K562 (cell line): ENCODE data around the gene OR3A1. TPM values are rescaled to one million over a fixed set of nuclear protein-coding genes. Genes with fewer than 3 reads are reported as not detected.

Experiments used
- ATAC-seq: fragments of 200-7000 bp; cut with Tn5 transposase; 3 replicates; pipeline ENCODE4 v1.9.1; 2020; ENCODE audit warnings: moderate library complexity
- BruUV-seq: library from RNA; stranded (reverse); fragments of 400-500 nt; replicated peaks from 2 replicates; lab custom pipeline; 2021; lab: Mats Ljungman, UMichigan
- CTCF ChIA-PET: fragments of 300-600 bp; formaldehyde crosslinking; extraction: SDS; loops from one replicate; lab custom pipeline; 2021; ENCODE audit warnings: low intra/inter-chr PET ratio; lab: Yijun Ruan, JAX
- POLR2A ChIA-PET: fragments of 300-600, 350-650 bp; sonication (Branson Sonifier 250); formaldehyde crosslinking; extraction: SDS; loops from one replicate; lab custom pipeline; 2021; ENCODE audit warnings: antibody characterized with exemption, inconsistent platforms; lab: Yijun Ruan, JAX
- DNase-seq, 4 experiments: peaks; one replicate each; pipeline versions ENCODE4 v3.0.0 to v3.0.0-alpha.2; 2011 to 2018; ENCODE audit warnings: low spot score in 3 of 4, mixed read lengths in 3 of 4; ENCODE audit errors: extremely low read depth in 1 of 4
- FAIRE-seq: peaks from 2 replicates; lab custom pipeline; 2011; peaks lifted over from hg19 to GRCh38; lab: Jason Lieb, UNC
- H2AFZ ChIP-seq: 2 replicates; pipeline ENCODE4 v1.6.0; 2011; ENCODE audit warnings: low read depth, low read length, control low read depth, inconsistent platforms
- H3K27ac ChIP-seq: fragments of 200-600 bp; 3 replicates; pipeline ENCODE4 v1.8.0; 2011; ENCODE audit warnings: low read depth, mild to moderate bottlenecking, control low read depth, inconsistent platforms, low read length, moderate library complexity, mixed read lengths; ENCODE audit errors: extremely low read depth
- H3K27me3 ChIP-seq, 2 experiments: fragments of 300-600 bp in 1 of 2; 2 replicates in 1 of 2; 3 replicates in 1 of 2; pipeline versions ENCODE4 v1.6.0 to v1.8.0; 2011; ENCODE audit warnings: inconsistent platforms in 2 of 2, low read length in 2 of 2, mild to moderate bottlenecking in 1 of 2, mixed read lengths in 1 of 2, moderate library complexity in 1 of 2; ENCODE audit not compliant: control insufficient read depth in 2 of 2, insufficient read depth in 2 of 2
- H3K36me3 ChIP-seq: fragments of 300-600 bp; 3 replicates; pipeline ENCODE4 v1.8.0; 2011; ENCODE audit warnings: mild to moderate bottlenecking, low read length, inconsistent platforms; ENCODE audit not compliant: control insufficient read depth, insufficient read depth
- H3K4me1 ChIP-seq, 2 experiments: fragments of 200-600 bp in 1 of 2; replicated peaks in 1 of 2; 2 replicates in 1 of 2; 3 replicates in 1 of 2; pipeline versions ENCODE4 v1.5.1 to v1.8.0; 2011; ENCODE audit warnings: inconsistent platforms in 2 of 2, low read length in 2 of 2, mild to moderate bottlenecking in 1 of 2, mixed read lengths in 1 of 2, moderate library complexity in 1 of 2; ENCODE audit not compliant: control insufficient read depth in 2 of 2, insufficient read depth in 2 of 2
- H3K4me2 ChIP-seq: 2 replicates; pipeline ENCODE4 v1.6.1; 2011; ENCODE audit warnings: low read length, control low read depth, inconsistent platforms, mixed read lengths; ENCODE audit not compliant: insufficient read depth
- H3K4me3 ChIP-seq: fragments of 200-600 bp; sonication (generic), shearing (Covaris generic); 2 replicates; pipeline ENCODE4 v1.5.1; 2016; ENCODE audit warnings: control low read depth, inconsistent platforms
- H3K79me2 ChIP-seq: fragments of 200-600 bp; 3 replicates; pipeline ENCODE4 v1.8.0; 2011; ENCODE audit warnings: low read length, inconsistent platforms; ENCODE audit not compliant: control insufficient read depth, insufficient read depth
- H3K9ac ChIP-seq, 2 experiments: 2 replicates each; pipeline versions ENCODE4 v1.6.0 to v1.6.1; 2011; ENCODE audit warnings: low read depth in 2 of 2, low read length in 2 of 2, control low read depth in 1 of 2, inconsistent platforms in 1 of 2, mild to moderate bottlenecking in 1 of 2, mixed read lengths in 1 of 2; ENCODE audit not compliant: insufficient read depth in 1 of 2
- H3K9me1 ChIP-seq: one replicate; pipeline ENCODE4 v1.6.0; 2011; ENCODE audit warnings: inconsistent platforms, mild to moderate bottlenecking, low read length, moderate library complexity; ENCODE audit not compliant: control insufficient read depth, insufficient read depth
- H3K9me3 ChIP-seq: replicated peaks from 2 replicates; pipeline ENCODE4 v1.5.1; 2011; ENCODE audit warnings: low read depth, low read length, inconsistent platforms; ENCODE audit not compliant: control insufficient read depth, insufficient read depth
- H4K20me1 ChIP-seq: replicated peaks from 2 replicates; pipeline ENCODE4 v1.6.1; 2011; ENCODE audit warnings: low read length, inconsistent platforms, mixed read lengths; ENCODE audit not compliant: control insufficient read depth, insufficient read depth
- FOXP1 ChIP-seq: sonication (generic); formaldehyde crosslinking; IDR thresholded peaks from 2 replicates; pipeline ENCODE4 v1.8.0; 2022; ENCODE audit warnings: mild to moderate bottlenecking, missing genetic modification reagents
- HDGF ChIP-seq: fragments of 450-650 bp; IDR thresholded peaks from 2 replicates; pipeline ENCODE4 v1.6.1; 2016
- PATZ1 ChIP-seq: fragments of 250-450 bp; sonication (Bioruptor Pico); IDR thresholded peaks from 2 replicates; pipeline ENCODE4 v1.5.0; 2020; ENCODE audit warnings: mild to moderate bottlenecking, borderline replicate concordance
- PHF20 ChIP-seq: fragments of 450-650 bp; IDR thresholded peaks from 2 replicates; pipeline ENCODE4 v1.6.1; 2018; ENCODE audit not compliant: partially characterized antibody
- PREB ChIP-seq: sonication (generic); formaldehyde crosslinking; IDR thresholded peaks from 2 replicates; pipeline ENCODE4 v1.8.1; 2023; ENCODE audit warnings: mild to moderate bottlenecking, missing genetic modification reagents
- RBM15 ChIP-seq: fragments of 200-400 bp; formaldehyde crosslinking; IDR thresholded peaks from 2 replicates; pipeline ENCODE4 v1.6.1; 2018; ENCODE audit warnings: mild to moderate bottlenecking, low read length, moderate library complexity; ENCODE audit not compliant: insufficient read depth
- SP2 ChIP-seq: IDR thresholded peaks from 2 replicates; pipeline ENCODE4 v1.6.1; 2011; ENCODE audit warnings: mild to moderate bottlenecking, low read depth, low read length, moderate library complexity; ENCODE audit not compliant: poor library complexity, severe bottlenecking; ENCODE audit errors: extremely low read depth
- STAT6 ChIP-seq: sonication (generic); formaldehyde crosslinking; IDR thresholded peaks from 2 replicates; pipeline ENCODE4 v1.8.1; 2023; ENCODE audit warnings: mild to moderate bottlenecking, missing genetic modification reagents
- U2AF1 ChIP-seq: fragments of 200-400 bp; formaldehyde crosslinking; optimal IDR thresholded peaks from 2 replicates; pipeline ENCODE3; 2017; ENCODE audit warnings: mild to moderate bottlenecking, low read depth, low read length, moderate library complexity
- ZBTB11 ChIP-seq, 3 experiments: fragments of 200-800 bp in 1 of 3; fragments of 250-450 bp in 1 of 3; fragments of 450-650 bp in 1 of 3; sonication (Bioruptor Pico) in 1 of 3; sonication (Bioruptor generic) in 1 of 3; formaldehyde crosslinking in 1 of 3; IDR thresholded peaks; 2 replicates each; pipeline versions ENCODE4 v1.6.1 to v1.8.0; 2016 to 2022; ENCODE audit warnings: mild to moderate bottlenecking in 2 of 3, missing genetic modification characterization in 2 of 3, missing compliant biosample characterization in 1 of 3, moderate library complexity in 1 of 3
- ZNF3 ChIP-seq: fragments of 250-450 bp; sonication (Bioruptor Pico); IDR thresholded peaks from 2 replicates; pipeline ENCODE4 v1.5.0; 2021; ENCODE audit warnings: mild to moderate bottlenecking, moderate library complexity
- WGBS: fragments of 100-300 bp; shearing (Covaris generic); methylation state at CpG from one replicate; pipeline ENCODE4 v1.1.6; 2016; ENCODE audit warnings: low coverage, mixed read lengths; ENCODE audit not compliant: insufficient coverage; ENCODE audit errors: missing lambda C conversion rate; 5-methylcytosine and 5-hydroxymethylcytosine counted together
- in situ Hi-C: fragments of 300-500 bp; cut with MboI; formaldehyde crosslinking; loops from 4 replicates; pipeline ENCODE4 v1.15.0; 2018; ENCODE audit warnings: inconsistent platforms, mixed read lengths
- intact Hi-C: fragments of 100-400 bp; cut with micrococcal nuclease; formaldehyde crosslinking; loops from 2 replicates; pipeline ENCODE4 v1.14.2; 2022
- polyA plus RNA-seq, 8 experiments: library from polyadenylated mRNA; depleted of rRNA in 4 of 8; stranded (reverse) in 5 of 8; unstranded in 3 of 8; fragments of >200 nt; fragmentation: Nextera tagmentation in 2 of 8; fragmentation: Illumina TruSeq in 1 of 8; extraction: Ambion mirVana in 2 of 8; extraction: Trizol in 1 of 8; gene quantifications; 2 replicates each; pipeline versions ENCODE4 v1.2.1 to v1.2.3, GENCODE V29; 2011 to 2014; ENCODE audit warnings: inconsistent platforms in 1 of 8, missing spikeins in 1 of 8
- total RNA-seq, 7 experiments: library from RNA; depleted of rRNA in 6 of 7; stranded (reverse); fragments of >200 nt in 6 of 7; fragmentation: Illumina TruSeq in 2 of 7; extraction: Trizol in 2 of 7; gene quantifications; 2 replicates each; pipeline versions ENCODE4 v1.2.1 to v1.2.3, GENCODE V29; 2011 to 2021; ENCODE audit warnings: low replicate concordance in 1 of 7

The OR3A1 gene
- total and polyA plus RNA-seq, 9 of the 15 experiments (the other 6 are each of a cell fraction or from before 2014, with no cell fraction given), result not detected

- ChIA-PET POLR2A (no interaction called here), CTCF (no interaction called here)
- Histone ChIP-seq H3K9ac (no peak overlapping the region), H3K9me3 (no peaks in the 10 kb centered on the region), H3K27me3 (no peaks in the 10 kb centered on the region), H3K36me3 (no peaks in the 10 kb centered on the region), H2AFZ (no peak overlapping the region), H3K4me1 (no peaks in the 10 kb centered on the region), H3K79me2 (no peaks in the 10 kb centered on the region), H4K20me1 (no peaks in the 10 kb centered on the region), H3K27ac (no peak overlapping the region), H3K4me2 (no peak overlapping the region), H3K9me1 (no peaks in the 10 kb centered on the region), H3K4me3 (no peak overlapping the region)
- intact Hi-C loops, result no loop called here
- in situ Hi-C loops, result no loop called here
- 0% methylated on average over 5 of the region's 5 CpGs for whole genome bisulfite sequencing
- ATAC-seq (no peak), DNase-seq (no peak), FAIRE-seq (no peak)
- no TSS peak for BruUV-seq
- TF ChIP-seq U2AF1 (no peak), ZNF3 (no peak), STAT6 (CRISPR knock-in tag) (no peak), ZBTB11 (CRISPR knock-in tag; IDR thresholded peaks at IDR 0.05) (no peak), HDGF (no peak), FOXP1 (CRISPR knock-in tag) (no peak), PREB (CRISPR knock-in tag) (no peak), RBM15 (no peak), PHF20 (no peak), PATZ1 (CRISPR knock-in tag) (no peak), SP2 (no peak)
These were observed 26.9 kb downstream of the OR3A1 start for GRCh38 chr17:3271072-3271848.
